Measurements from ENCODE around the gene FSTL4. TPM values are rescaled to one million over a fixed set of nuclear protein-coding genes. Genes with fewer than 3 reads are reported as not detected.
A peak's percentile ranks its signal among the peaks of the same experiment; 100 is the strongest.

The FSTL4 gene
- total RNA-seq, 1 experiment from 2014 or later: not detected

DNA sequence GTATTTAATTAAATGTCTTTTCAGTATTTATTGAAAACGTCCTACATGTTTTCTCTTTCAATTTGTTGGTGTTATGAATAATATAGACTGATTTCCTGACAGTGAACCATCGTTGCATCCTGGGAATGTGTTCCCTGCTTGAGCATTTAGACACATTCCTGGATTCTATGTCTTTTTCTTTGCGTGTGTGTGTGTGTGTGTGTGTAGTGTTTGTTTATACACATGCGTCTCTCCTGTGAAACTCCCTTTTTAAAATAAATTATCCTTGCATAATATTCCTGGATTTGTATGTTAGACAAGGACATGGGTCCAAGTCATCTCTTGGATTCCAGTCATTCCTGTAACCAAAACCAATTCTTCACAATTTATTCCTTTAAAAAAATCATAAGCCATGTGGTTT is 407.1 kb downstream of the FSTL4 start:
- H3K4me3 ChIP-seq (ENCODE audit: low read length): no peak overlapping the region
- H3K4me2 ChIP-seq (ENCODE audit: low read depth, low read length, poor library complexity, severe bottlenecking): no peak overlapping the region
- no peaks in the 10 kb centered on the region for H3K9me3 ChIP-seq (ENCODE audit: low read length)
- no peaks in the 10 kb centered on the region for H3K27me3 ChIP-seq (ENCODE audit: low read length)
- no peaks in the 10 kb centered on the region for H4K20me1 ChIP-seq (ENCODE audit: insufficient read depth, low read depth, low read length)
- H3K9me2 ChIP-seq (replicated peaks; ENCODE audit: insufficient read depth, low read length): no peaks in the 10 kb centered on the region
- H3K27ac ChIP-seq (ENCODE audit: low read length): no peak overlapping the region
- no peak for DNase-seq
- H2AFZ ChIP-seq (ENCODE audit: low read length): no peak overlapping the region
- no peak overlapping the region for H3K9ac ChIP-seq (ENCODE audit: low read length)
- peaks cover 7% of the 10 kb centered on the region for H3K4me1 ChIP-seq (ENCODE audit: low read length)
- H3K79me2 ChIP-seq (ENCODE audit: low read length): no peaks in the 10 kb centered on the region
- H3K36me3 ChIP-seq (ENCODE audit: insufficient read depth, low read length): no peaks in the 10 kb centered on the region

DNA sequence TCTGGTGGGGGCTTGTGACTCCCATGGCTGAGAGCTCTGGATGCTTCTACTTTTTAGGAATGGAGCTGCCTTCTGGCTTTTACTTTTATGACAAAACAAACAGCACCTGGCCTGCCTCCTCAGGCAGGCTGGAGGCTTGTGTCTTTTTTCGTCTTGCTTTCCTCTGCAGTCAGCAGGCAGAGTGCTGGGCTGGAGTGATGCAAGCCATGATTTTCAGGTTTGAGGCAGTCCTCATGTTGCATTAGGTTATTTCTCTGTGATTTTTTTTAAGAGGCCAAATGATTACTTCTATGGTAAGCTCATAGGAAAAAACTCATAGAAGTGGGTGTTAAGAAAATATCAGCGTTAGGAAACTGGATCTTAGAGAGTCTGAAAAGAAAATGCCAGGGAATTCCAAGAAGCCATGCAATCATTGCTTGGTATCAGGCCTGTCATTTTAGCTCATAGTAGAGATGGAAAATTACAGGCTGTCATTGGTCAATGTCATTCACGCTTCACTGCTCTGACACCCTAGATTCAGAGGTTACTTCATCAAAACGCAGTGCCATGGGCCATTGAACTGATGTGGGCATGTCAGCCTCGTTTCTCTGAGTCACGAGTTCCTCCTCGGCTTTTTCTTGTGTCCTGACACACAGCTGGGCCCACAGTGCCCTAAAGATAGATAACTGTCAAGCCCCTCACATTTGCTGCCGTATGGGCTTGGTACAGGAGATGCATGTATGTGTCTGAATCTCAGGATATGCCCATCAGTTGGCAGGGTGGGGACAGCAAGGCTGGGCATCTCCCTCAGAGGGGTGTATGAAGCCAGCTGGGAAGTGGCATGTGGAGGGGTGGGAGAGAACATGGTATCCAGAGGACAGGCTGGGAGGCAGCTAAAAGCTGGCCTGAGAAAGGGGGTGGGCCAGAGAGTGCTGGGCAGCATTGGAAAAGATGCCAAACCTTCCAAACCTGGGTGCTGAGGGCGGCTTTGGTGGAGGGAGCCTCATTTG is 408.7 kb downstream of the FSTL4 start:
- H3K9me3 ChIP-seq (ENCODE audit: low read length): no peaks in the 10 kb centered on the region
- no peaks in the 10 kb centered on the region for H3K9me2 ChIP-seq (replicated peaks; ENCODE audit: insufficient read depth, low read length)
- no peak overlapping the region for H3K27ac ChIP-seq (ENCODE audit: low read length)
- no peaks in the 10 kb centered on the region for H4K20me1 ChIP-seq (ENCODE audit: insufficient read depth, low read depth, low read length)
- no peaks in the 10 kb centered on the region for H3K27me3 ChIP-seq (ENCODE audit: low read length)
- no peak overlapping the region for H2AFZ ChIP-seq (ENCODE audit: low read length)
- no peak overlapping the region for H3K9ac ChIP-seq (ENCODE audit: low read length)
- no peak overlapping the region for H3K4me3 ChIP-seq (ENCODE audit: low read length)
- no peaks in the 10 kb centered on the region for H3K36me3 ChIP-seq (ENCODE audit: insufficient read depth, low read length)
- H3K4me2 ChIP-seq (ENCODE audit: low read depth, low read length, poor library complexity, severe bottlenecking): no peak overlapping the region
- H3K4me1 ChIP-seq (ENCODE audit: low read length): peaks cover 7% of the 10 kb centered on the region
- no peaks in the 10 kb centered on the region for H3K79me2 ChIP-seq (ENCODE audit: low read length)
- peak; percentile 57 for DNase-seq

DNA sequence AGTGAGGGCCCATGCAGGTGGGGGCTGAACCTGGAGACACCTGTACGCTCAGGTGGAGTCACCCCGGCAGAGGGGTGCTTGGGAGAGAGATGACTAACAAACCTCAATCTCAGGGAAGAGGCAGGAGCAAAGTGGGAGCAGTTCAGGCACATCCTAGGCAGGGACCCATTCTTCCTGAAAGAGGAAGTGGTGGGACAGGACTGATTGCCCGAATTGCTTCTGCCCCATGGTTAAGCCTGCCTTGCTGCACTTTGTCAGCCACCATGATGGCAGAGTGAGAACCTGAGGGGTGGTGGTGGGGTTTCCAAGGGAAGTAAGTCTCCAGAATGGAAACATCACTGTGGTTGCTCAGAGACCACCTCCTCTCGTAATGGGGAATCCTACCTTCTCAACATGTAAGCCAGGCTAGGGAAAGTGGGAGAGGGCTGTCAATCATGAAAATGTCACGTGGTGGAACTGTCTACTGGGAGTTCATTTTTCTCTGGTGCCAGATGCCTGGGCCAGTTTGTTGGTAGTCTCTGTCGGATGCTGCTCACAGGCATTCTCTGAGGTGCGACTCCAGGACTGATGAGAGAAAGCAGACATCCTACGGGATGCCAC is 410.2 kb downstream of the FSTL4 start:
- no peak for DNase-seq

DNA sequence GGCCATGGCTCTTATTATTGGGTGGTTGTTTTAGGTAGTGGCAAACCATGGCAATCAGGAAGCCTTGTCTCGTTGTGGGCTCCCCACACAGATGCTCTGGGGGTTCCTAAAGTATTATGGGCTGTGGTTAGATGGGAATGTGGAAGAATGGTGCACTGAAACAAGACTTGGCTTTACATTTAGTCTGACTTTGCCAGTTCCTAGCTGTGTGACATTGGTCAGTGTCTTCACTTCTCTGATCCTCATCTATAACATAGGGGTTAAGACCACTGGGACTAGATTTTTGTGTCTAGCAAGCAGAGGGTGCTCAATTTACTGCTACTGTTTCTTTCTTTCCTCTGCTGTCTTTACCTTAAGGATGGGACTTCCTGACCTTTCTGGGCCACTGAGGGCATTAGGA is 411.0 kb downstream of the FSTL4 start:
- Histone ChIP-seq H3K9me3 (ENCODE audit: low read length) (no peaks in the 10 kb centered on the region), H3K9me2 (replicated peaks; ENCODE audit: insufficient read depth, low read length) (no peaks in the 10 kb centered on the region), H3K4me2 (ENCODE audit: low read depth, low read length, poor library complexity, severe bottlenecking) (no peak overlapping the region), H3K27ac (ENCODE audit: low read length) (no peak overlapping the region), H4K20me1 (ENCODE audit: insufficient read depth, low read depth, low read length) (no peaks in the 10 kb centered on the region), H3K36me3 (ENCODE audit: insufficient read depth, low read length) (no peaks in the 10 kb centered on the region), H3K79me2 (ENCODE audit: low read length) (no peaks in the 10 kb centered on the region), H3K4me1 (ENCODE audit: low read length) (peaks cover 7% of the 10 kb centered on the region), H3K4me3 (ENCODE audit: low read length) (no peak overlapping the region), H3K9ac (ENCODE audit: low read length) (no peak overlapping the region), H3K27me3 (ENCODE audit: low read length) (no peaks in the 10 kb centered on the region), H2AFZ (ENCODE audit: low read length) (no peak overlapping the region)
- no peak for DNase-seq

More for the DNA sequence above, 410.2 kb downstream of the FSTL4 start:
- H3K9me2 ChIP-seq (replicated peaks; ENCODE audit: insufficient read depth, low read length): no peaks in the 10 kb centered on the region
- H3K9ac ChIP-seq (ENCODE audit: low read length): no peak overlapping the region
- H4K20me1 ChIP-seq (ENCODE audit: insufficient read depth, low read depth, low read length): no peaks in the 10 kb centered on the region
- no peak overlapping the region for H2AFZ ChIP-seq (ENCODE audit: low read length)
- H3K9me3 ChIP-seq (ENCODE audit: low read length): no peaks in the 10 kb centered on the region
- H3K27me3 ChIP-seq (ENCODE audit: low read length): no peaks in the 10 kb centered on the region
- no peaks in the 10 kb centered on the region for H3K79me2 ChIP-seq (ENCODE audit: low read length)
- no peak overlapping the region for H3K4me3 ChIP-seq (ENCODE audit: low read length)
- H3K4me2 ChIP-seq (ENCODE audit: low read depth, low read length, poor library complexity, severe bottlenecking): no peak overlapping the region
- no peak overlapping the region for H3K27ac ChIP-seq (ENCODE audit: low read length)
- H3K36me3 ChIP-seq (ENCODE audit: insufficient read depth, low read length): no peaks in the 10 kb centered on the region
- H3K4me1 ChIP-seq (ENCODE audit: low read length): peaks cover 7% of the 10 kb centered on the region

DNA sequence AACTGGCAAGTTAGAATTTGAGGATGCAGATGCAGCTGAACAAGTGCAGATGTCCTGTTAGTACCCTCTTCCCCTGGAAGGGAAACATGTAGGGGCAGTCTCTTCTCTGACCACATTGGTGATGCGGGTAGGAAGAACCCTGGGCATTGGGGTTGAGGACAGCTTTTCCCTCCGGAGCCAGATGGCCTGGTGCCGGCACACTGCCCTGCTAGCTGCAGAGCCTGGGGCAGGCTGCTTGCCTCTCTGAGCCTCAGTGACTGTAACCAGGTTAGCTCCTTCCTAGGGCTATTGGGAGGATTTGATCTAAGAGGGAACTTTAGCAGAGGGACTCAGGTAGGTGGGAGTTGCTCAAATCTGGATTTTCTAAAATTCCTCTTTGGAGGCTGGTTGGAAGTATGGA is 412.1 kb downstream of the FSTL4 start:
- Histone ChIP-seq H3K9me3 (ENCODE audit: low read length) (no peaks in the 10 kb centered on the region), H3K4me2 (ENCODE audit: low read depth, low read length, poor library complexity, severe bottlenecking) (no peak overlapping the region), H3K4me3 (ENCODE audit: low read length) (no peak overlapping the region), H3K27ac (ENCODE audit: low read length) (no peak overlapping the region), H3K9me2 (replicated peaks; ENCODE audit: insufficient read depth, low read length) (no peaks in the 10 kb centered on the region), H3K79me2 (ENCODE audit: low read length) (no peaks in the 10 kb centered on the region), H3K27me3 (ENCODE audit: low read length) (no peaks in the 10 kb centered on the region), H3K9ac (ENCODE audit: low read length) (no peak overlapping the region), H3K4me1 (ENCODE audit: low read length) (peaks cover 7% of the 10 kb centered on the region), H3K36me3 (ENCODE audit: insufficient read depth, low read length) (no peaks in the 10 kb centered on the region), H2AFZ (ENCODE audit: low read length) (no peak overlapping the region), H4K20me1 (ENCODE audit: insufficient read depth, low read depth, low read length) (no peaks in the 10 kb centered on the region)
- no peak for DNase-seq

DNA sequence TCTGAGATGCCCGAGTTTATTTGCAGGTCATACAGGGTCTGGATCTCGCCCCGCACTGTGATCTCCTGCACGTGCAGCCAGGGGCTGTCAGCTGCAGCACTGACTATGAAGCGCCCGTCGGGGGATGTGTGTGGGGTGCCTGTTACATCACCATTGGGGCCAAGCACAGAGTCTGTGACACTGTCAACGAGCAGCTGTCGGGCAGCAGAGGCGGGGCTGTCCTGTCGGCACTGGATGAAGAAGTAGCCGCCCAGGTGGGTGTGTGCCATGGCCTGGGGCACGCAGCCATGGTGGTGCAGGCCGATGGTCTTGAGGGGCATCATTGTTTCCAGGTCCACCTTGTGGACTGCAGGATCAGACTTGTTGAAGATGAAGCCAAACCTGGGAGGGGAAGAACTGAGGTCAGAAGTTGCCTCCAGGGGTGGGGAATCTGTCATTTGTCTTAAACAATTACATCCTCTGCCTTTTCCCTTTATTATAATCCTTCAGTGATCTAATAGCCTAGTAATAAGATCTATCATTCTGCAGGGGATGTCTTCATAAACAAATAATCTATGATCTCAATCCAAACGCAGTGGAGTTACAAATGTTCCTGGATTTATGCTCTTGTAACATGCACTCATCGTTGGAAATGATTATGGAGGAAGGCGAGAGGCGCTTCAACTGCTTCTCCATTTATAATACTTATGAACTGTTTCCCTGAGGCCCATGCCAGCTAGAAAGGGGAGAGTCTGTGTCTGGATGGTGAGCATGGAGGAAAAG is 412.7 kb downstream of the FSTL4 start:
- H3K27me3 ChIP-seq (ENCODE audit: low read length): no peaks in the 10 kb centered on the region
- H3K9ac ChIP-seq (ENCODE audit: low read length): no peak overlapping the region
- no peaks in the 10 kb centered on the region for H3K9me3 ChIP-seq (ENCODE audit: low read length)
- no peaks in the 10 kb centered on the region for H3K36me3 ChIP-seq (ENCODE audit: insufficient read depth, low read length)
- no peak overlapping the region for H3K4me2 ChIP-seq (ENCODE audit: low read depth, low read length, poor library complexity, severe bottlenecking)
- no peaks in the 10 kb centered on the region for H3K9me2 ChIP-seq (replicated peaks; ENCODE audit: insufficient read depth, low read length)
- H3K4me1 ChIP-seq (ENCODE audit: low read length): peaks cover 7% of the 10 kb centered on the region
- no peaks in the 10 kb centered on the region for H3K79me2 ChIP-seq (ENCODE audit: low read length)
- no peaks in the 10 kb centered on the region for H4K20me1 ChIP-seq (ENCODE audit: insufficient read depth, low read depth, low read length)
- no peak overlapping the region for H2AFZ ChIP-seq (ENCODE audit: low read length)
- no peak for DNase-seq
- H3K27ac ChIP-seq (ENCODE audit: low read length): no peak overlapping the region
- H3K4me3 ChIP-seq (ENCODE audit: low read length): no peak overlapping the region

DNA sequence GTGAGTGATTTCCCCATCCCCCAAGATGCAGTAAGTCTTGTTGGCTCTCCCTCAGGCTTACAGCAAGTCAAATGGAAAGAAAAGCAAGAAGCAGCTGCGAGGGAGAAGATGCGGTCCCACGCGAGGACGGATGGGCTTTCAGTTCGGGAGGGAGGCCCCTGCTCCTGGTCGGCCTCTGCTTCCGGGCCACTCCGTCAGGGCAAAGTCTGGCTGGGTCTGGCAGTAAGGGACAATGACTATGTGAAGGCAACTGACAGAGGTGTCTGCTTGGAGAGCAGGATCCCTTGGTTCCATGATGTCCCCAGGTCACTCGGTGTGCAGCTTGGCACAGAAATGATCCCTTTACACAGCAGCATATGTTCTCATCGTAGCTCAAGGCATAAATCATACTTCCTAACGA is 413.8 kb downstream of the FSTL4 start:
- DNase-seq: no peak
- no peak overlapping the region for H3K4me2 ChIP-seq (ENCODE audit: low read depth, low read length, poor library complexity, severe bottlenecking)
- H4K20me1 ChIP-seq (ENCODE audit: insufficient read depth, low read depth, low read length): no peaks in the 10 kb centered on the region
- H3K27me3 ChIP-seq (ENCODE audit: low read length): no peaks in the 10 kb centered on the region
- H2AFZ ChIP-seq (ENCODE audit: low read length): no peak overlapping the region
- H3K79me2 ChIP-seq (ENCODE audit: low read length): no peaks in the 10 kb centered on the region
- no peaks in the 10 kb centered on the region for H3K9me2 ChIP-seq (replicated peaks; ENCODE audit: insufficient read depth, low read length)
- no peaks in the 10 kb centered on the region for H3K9me3 ChIP-seq (ENCODE audit: low read length)
- H3K9ac ChIP-seq (ENCODE audit: low read length): no peak overlapping the region
- no peaks in the 10 kb centered on the region for H3K36me3 ChIP-seq (ENCODE audit: insufficient read depth, low read length)
- peaks cover 2% of the 10 kb centered on the region for H3K4me1 ChIP-seq (ENCODE audit: low read length)
- H3K27ac ChIP-seq (ENCODE audit: low read length): no peak overlapping the region
- H3K4me3 ChIP-seq (ENCODE audit: low read length): no peak overlapping the region

Measured in Karpas-422 (cell line).